ENCODE results near the gene VPS13A.

- TF ChIP-seq POLR2AphosphoS5 (IDR thresholded peaks at IDR 0.05) (no peak), CTCF (IDR thresholded peaks at IDR 0.05) (no peak)
Observed at GRCh38 chr9:77188242-77188641, 10.9 kb downstream of the VPS13A start.
